SK-N-SH treated with all-trans-retinoic acid at 6 μM for 48 hours (cell line): ENCODE data around the gene RAP2A.

Experiments used
- RARB ChIP-seq: fragments of 250-450 bp; sonication (Bioruptor Pico); IDR thresholded peaks from 2 replicates; pipeline ENCODE4 v1.8.0; 2021; ENCODE audit warnings: mild to moderate bottlenecking, moderate library complexity
- TSHZ2 ChIP-seq: fragments of 250-450 bp; sonication (Bioruptor Pico); IDR thresholded peaks from 2 replicates; pipeline ENCODE4 v1.5.0; 2020; ENCODE audit warnings: mild to moderate bottlenecking, moderate library complexity
- ZFP3 ChIP-seq: fragments of 250-450 bp; sonication (Bioruptor Pico); IDR thresholded peaks from 2 replicates; pipeline ENCODE4 v1.5.0; 2020; ENCODE audit warnings: mild to moderate bottlenecking, moderate library complexity
- ZFP30 ChIP-seq: fragments of 450-650 bp; formaldehyde crosslinking; IDR thresholded peaks from 2 replicates; pipeline ENCODE4 v1.5.0; 2022; ENCODE audit warnings: mild to moderate bottlenecking, moderate library complexity
- TF ChIP-seq, protein P1 (sequence below): fragments of 250-450 bp; sonication (Bioruptor Pico); IDR thresholded peaks from 2 replicates; pipeline ENCODE4 v1.5.1; 2020; ENCODE audit warnings: low read depth, mild to moderate bottlenecking, moderate library complexity
- TF ChIP-seq, protein P2 (sequence below): fragments of 250-450 bp; sonication (Bioruptor Pico); IDR thresholded peaks from 2 replicates; pipeline ENCODE4 v1.8.0; 2020; ENCODE audit warnings: mild to moderate bottlenecking, moderate library complexity, borderline replicate concordance

DNA sequence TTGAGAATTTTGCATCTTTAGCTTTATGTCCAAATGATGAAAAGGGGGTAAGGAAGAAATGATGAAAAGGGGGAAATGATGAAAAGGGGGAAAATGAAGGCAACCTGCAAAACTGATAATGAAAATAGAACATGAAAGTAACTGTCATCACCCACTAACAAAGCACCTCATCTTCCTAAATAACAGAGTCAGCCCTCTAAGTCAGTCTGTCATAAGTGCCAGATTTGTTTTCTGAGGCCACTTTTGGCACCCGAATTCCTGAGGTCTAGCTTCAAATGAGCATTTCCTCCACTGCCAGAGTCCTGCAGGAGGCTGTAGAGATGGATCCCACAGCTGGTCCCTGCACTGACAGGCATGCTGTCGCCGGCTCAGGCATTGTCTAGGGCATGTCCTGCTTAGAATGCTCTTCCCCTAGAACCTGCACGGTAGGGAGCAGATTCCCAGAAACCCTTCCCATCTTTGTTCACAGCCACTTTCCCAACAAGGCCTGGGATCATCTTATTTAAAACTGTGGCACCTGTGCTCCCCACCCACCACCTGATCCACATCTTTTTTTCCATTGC lies 25.3 kb downstream of the RAP2A start:
- TF ChIP-seq ZFP30 (CRISPR knock-in tag): no peak
- TF ChIP-seq, protein P1, sequence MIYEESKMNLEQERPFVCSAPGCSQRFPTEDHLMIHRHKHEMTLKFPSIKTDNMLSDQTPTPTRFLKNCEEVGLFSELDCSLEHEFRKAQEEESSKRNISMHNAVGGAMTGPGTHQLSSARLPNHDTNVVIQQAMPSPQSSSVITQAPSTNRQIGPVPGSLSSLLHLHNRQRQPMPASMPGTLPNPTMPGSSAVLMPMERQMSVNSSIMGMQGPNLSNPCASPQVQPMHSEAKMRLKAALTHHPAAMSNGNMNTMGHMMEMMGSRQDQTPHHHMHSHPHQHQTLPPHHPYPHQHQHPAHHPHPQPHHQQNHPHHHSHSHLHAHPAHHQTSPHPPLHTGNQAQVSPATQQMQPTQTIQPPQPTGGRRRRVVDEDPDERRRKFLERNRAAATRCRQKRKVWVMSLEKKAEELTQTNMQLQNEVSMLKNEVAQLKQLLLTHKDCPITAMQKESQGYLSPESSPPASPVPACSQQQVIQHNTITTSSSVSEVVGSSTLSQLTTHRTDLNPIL (CRISPR knock-in tag): no peak
- TF ChIP-seq, protein P2, sequence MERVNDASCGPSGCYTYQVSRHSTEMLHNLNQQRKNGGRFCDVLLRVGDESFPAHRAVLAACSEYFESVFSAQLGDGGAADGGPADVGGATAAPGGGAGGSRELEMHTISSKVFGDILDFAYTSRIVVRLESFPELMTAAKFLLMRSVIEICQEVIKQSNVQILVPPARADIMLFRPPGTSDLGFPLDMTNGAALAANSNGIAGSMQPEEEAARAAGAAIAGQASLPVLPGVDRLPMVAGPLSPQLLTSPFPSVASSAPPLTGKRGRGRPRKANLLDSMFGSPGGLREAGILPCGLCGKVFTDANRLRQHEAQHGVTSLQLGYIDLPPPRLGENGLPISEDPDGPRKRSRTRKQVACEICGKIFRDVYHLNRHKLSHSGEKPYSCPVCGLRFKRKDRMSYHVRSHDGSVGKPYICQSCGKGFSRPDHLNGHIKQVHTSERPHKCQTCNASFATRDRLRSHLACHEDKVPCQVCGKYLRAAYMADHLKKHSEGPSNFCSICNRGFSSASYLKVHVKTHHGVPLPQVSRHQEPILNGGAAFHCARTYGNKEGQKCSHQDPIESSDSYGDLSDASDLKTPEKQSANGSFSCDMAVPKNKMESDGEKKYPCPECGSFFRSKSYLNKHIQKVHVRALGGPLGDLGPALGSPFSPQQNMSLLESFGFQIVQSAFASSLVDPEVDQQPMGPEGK (CRISPR knock-in tag): no peak
- no peak for TF ChIP-seq ZFP3
- no peak for TF ChIP-seq RARB (CRISPR knock-in tag)
- TF ChIP-seq TSHZ2 (CRISPR knock-in tag): no peak
